ENCODE data around the gene PLGRKT.

PLGRKT gene

GRCh38 chr9:5418481-5418880, 19.2 kb downstream of the PLGRKT start:
- TF ChIP-seq REST (IDR thresholded peaks at IDR 0.05; ENCODE audit: low read depth) (0 out of 2 replicates have a peak, but pooled peaks have one; percentile 23), FOXM1 (IDR thresholded peaks at IDR 0.05; ENCODE audit: borderline replicate concordance, low read depth) (no peak)

- TF ChIP-seq TEAD4 (IDR thresholded peaks at IDR 0.05) (no peak), RAD21 (IDR thresholded peaks at IDR 0.05; ENCODE audit: low read depth) (no peak), USF1 (IDR thresholded peaks at IDR 0.05) (no peak), TAF1 (IDR thresholded peaks at IDR 0.05; ENCODE audit: low read depth) (no peak), ZBTB7A (IDR thresholded peaks at IDR 0.05; ENCODE audit: low read depth) (no peak), CEBPB (IDR thresholded peaks at IDR 0.05) (no peak), YY1 (IDR thresholded peaks at IDR 0.05; ENCODE audit: low read depth) (no peak), EGR1 (IDR thresholded peaks at IDR 0.05) (no peak), NFIC (IDR thresholded peaks at IDR 0.05) (no peak), MAX (IDR thresholded peaks at IDR 0.05) (no peak), FOXM1 (IDR thresholded peaks at IDR 0.05; ENCODE audit: borderline replicate concordance, low read depth) (no peak), CREB1 (IDR thresholded peaks at IDR 0.05; ENCODE audit: low read depth) (no peak)
These were observed 20.8 kb downstream of the PLGRKT start for GRCh38 chr9:5416953-5417352.

- no peak for TF ChIP-seq EP300 (IDR thresholded peaks at IDR 0.05; ENCODE audit: borderline replicate concordance)
- TF ChIP-seq FOXM1 (IDR thresholded peaks at IDR 0.05; ENCODE audit: borderline replicate concordance, low read depth), result no peak
- TF ChIP-seq TCF12 (IDR thresholded peaks at IDR 0.05; ENCODE audit: low read depth), result no peak
- no peak for TF ChIP-seq ZBTB7A (IDR thresholded peaks at IDR 0.05; ENCODE audit: low read depth)
- TF ChIP-seq CREB1 (IDR thresholded peaks at IDR 0.05; ENCODE audit: low read depth), result no peak
- TF ChIP-seq CEBPB (IDR thresholded peaks at IDR 0.05), result no peak
- no peak for TF ChIP-seq TEAD4 (IDR thresholded peaks at IDR 0.05)
- no peak for TF ChIP-seq YY1 (IDR thresholded peaks at IDR 0.05; ENCODE audit: low read depth)
- no peak for TF ChIP-seq REST (IDR thresholded peaks at IDR 0.05; ENCODE audit: low read depth)
- no peak for TF ChIP-seq RAD21 (IDR thresholded peaks at IDR 0.05; ENCODE audit: low read depth)
- TF ChIP-seq EGR1 (IDR thresholded peaks at IDR 0.05), result no peak
- no peak for TF ChIP-seq TAF1 (IDR thresholded peaks at IDR 0.05; ENCODE audit: low read depth)
- no peak for TF ChIP-seq USF1 (IDR thresholded peaks at IDR 0.05)
- no peak for TF ChIP-seq NFIC (IDR thresholded peaks at IDR 0.05)
- no peak for TF ChIP-seq MAX (IDR thresholded peaks at IDR 0.05)
These were observed 29.1 kb downstream of the PLGRKT start for GRCh38 chr9:5408596-5408995.

- TF ChIP-seq EP300 (IDR thresholded peaks at IDR 0.05; ENCODE audit: borderline replicate concordance), result no peak
- TF ChIP-seq NFIC (IDR thresholded peaks at IDR 0.05), result no peak
- no peak for TF ChIP-seq TCF12 (IDR thresholded peaks at IDR 0.05; ENCODE audit: low read depth)
- TF ChIP-seq RAD21 (IDR thresholded peaks at IDR 0.05; ENCODE audit: low read depth), result no peak
- TF ChIP-seq EGR1 (IDR thresholded peaks at IDR 0.05), result no peak
- TF ChIP-seq TEAD4 (IDR thresholded peaks at IDR 0.05), result no peak
These were observed 35.5 kb downstream of the PLGRKT start for GRCh38 chr9:5402217-5402616.

GRCh38 chr9:5397547-5397946, 40.2 kb downstream of the PLGRKT start:
- peak; percentile 66 for TF ChIP-seq REST (IDR thresholded peaks at IDR 0.05; ENCODE audit: low read depth)
